Stimulated activated CD4-positive, alpha-beta T cell treated with anti-CD3 and anti-CD28 coated beads, TNF-alpha, amount 100 ng/mL, for 4 hours (primary cell): Measurements from ENCODE around the gene PLTP.
"Not testable (repeated sequence)": the region's sequence is repeated elsewhere in the genome, so short reads cannot be mapped to it uniquely, and the experiment has no call there.

Experiments used
- DNase-seq, 3 experiments: peaks; one replicate each; pipeline ENCODE4 v3.0.0-alpha.2; 2020; ENCODE audit warnings: low read depth in 3 of 3

PLTP gene, protein sequence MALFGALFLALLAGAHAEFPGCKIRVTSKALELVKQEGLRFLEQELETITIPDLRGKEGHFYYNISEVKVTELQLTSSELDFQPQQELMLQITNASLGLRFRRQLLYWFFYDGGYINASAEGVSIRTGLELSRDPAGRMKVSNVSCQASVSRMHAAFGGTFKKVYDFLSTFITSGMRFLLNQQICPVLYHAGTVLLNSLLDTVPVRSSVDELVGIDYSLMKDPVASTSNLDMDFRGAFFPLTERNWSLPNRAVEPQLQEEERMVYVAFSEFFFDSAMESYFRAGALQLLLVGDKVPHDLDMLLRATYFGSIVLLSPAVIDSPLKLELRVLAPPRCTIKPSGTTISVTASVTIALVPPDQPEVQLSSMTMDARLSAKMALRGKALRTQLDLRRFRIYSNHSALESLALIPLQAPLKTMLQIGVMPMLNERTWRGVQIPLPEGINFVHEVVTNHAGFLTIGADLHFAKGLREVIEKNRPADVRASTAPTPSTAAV

DNA sequence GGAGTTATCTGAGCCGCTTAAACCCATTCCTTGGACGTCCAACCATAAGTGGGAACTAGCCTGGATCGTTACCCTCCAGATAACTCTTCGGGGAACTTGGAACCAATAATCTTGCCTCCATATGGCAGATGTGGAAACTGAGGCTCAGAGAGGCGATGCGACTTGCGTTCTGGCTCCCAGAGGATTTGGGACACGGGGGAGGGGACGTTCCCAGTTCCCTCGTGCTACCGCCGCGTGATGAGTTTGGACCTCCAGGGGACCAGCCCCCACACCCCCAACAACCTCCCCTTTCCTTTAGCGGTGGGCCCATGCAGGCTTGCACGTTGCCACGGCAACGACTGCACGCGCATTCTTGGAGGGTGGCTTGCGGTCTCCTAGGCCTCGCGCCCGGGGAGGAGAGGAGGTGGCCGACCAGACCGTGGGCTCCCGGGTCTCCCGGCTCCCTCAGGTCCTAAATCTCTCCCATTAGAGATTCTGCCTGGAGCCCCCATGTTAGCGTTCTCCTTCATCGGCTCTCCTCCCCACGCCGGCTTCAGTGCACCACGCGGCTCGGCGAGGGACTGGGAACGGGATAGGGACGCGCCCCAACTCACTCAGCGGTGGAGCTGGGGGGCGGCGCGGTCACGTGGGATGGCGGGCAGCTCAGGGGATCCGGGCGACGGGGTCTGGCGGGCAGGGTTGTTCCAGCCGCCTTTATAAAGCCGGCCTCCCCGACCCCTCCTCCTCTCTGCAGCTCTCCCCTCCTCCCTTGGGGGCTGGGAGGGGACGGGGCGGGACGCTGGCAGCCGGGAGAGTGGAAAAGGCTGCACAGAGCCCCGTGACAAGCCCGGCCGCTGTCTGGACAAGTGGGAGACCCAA, at the start of gene PLTP:
Gene PLTP, minus strand, starts transcription at position 670 of the 858 bp plus-strand sequence. CDS start 703 bp downstream, outside the sequence.
- no peak for DNase-seq

DNA sequence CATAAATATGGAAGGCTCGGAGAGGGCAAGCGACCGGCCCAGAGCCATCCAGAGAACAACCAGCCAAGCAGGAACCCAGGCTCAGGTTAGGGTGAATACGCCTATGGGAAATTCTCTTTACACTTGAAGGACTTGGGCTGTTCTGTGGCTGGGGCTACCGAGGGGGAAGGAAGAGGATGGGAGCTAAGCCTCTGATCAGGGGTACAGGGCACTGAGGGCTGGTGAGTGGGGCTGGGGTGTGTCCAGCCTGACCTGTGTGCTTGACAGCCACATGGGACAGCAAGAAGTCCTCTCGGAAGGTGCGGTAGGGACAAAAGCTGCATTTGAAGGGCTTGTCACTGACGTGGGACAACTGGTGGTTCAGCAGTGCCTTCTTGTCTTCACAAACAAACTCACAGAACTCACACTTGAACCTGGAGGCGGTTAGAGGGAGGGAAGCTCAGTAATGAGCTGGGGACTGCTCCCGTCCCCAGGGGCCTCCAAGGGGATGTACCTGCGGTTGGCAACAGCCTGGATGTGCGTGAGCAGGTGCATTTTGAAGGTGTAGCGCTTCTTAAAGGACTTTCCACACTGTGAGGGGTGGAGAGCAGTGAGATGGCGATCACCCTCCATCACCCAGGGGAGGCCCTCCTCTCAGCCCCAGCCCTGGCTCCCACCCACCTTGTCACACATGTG, 48.1 kb upstream of the PLTP start:
- DNase-seq = no peak

DNA sequence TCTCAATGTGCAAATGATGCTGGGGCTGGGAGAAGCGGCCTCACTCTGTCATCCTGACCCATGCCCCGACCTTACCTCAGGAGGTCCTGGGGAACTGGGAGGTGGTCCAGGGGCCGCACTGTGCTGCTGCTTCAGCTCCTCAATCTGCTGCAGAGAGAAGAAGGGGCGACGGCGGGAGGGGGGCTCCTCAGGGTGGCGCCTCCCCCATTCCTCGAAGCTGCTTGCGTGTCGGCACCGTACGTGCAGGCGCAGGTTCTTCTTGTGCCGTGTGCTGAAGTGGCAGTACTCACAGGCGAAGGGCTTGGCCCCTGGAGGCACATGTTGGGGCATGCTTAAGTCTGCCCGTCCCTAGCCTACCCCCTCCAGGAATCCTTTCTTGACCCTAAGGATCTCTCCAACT, 47.2 kb upstream of the PLTP start:
- no peak for DNase-seq

DNA sequence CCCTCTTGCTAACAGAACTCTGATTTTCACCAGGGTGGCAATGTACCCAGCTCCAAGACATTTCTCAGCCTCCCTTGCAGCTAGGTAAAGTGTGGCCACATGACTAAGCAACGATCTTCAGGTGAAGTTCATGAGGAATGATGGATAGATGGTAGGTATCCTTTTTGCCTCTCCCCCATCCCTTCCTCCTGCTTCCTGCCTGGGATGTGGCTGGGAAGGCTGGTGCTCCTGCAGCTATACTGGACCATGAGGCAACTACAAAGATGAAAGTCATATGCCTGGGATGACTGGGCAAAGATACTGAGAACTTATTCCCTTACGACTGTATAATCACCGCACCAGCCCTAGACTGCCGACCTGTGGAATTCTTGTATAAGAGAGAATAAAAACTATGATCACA, 46.6 kb upstream of the PLTP start:
- no peak for DNase-seq

- no peak for DNase-seq
Measured at GRCh38 chr20:45957021-45957941, 45.3 kb upstream of the PLTP start.

DNA sequence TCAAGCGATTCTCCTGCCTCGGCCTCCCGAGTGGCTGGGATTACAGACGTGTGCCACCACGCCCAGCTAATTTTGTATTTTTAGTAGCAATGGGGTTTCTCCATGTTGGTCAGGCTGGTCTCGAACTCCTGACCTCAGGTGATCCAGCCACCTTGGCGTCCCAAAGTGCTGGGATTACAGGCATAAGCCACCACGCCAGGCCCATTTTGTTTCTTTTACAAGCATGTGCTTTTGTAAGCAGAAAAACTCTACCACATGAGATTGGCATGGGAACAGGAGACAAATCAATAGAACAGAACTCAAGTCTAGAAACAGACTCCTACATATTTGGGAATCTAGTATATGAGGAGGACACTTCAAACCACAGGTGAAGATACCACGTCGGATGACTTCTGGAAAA, 44.4 kb upstream of the PLTP start:
- not testable (repeated sequence) for DNase-seq

DNA sequence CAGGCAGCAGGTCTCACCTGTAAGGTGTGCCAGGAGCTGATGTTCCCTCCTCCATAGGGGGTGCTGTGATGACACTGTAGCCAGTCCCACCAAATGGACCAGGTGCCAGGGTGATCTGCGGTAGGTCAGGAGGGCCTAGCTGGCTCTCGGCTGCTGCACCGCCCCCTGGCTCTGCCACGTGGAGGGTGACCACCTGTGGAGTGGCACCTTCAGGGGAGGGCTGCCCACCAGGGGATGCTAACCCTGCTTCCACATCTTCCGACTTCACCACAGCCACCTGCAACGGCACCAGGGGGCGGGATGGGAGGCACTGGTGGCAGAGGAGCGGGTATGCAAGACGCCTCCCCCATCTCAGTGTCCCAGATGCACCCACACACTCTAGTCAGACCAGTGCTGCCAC, 41.7 kb upstream of the PLTP start:
- DNase-seq = no peak

DNA sequence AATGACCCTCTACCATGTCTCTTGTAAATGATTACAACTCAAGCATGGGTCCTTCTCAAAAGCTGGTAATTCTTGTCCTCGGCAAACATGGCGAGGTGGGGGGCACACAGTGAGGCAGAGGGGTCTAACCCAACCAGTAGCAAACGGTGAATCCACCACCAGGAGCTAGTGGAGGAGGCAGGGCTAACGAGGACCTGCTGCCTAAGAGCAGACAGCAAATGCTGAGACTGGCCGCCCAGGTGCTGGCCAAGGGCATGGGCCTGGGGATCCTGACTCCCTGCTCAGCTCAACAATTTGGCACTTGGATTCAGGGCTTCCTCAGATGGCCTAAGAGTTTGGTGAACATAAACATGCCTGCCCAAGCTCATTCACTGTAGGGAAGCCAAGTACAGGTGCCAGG, 40.9 kb upstream of the PLTP start:
- no peak for DNase-seq

DNA sequence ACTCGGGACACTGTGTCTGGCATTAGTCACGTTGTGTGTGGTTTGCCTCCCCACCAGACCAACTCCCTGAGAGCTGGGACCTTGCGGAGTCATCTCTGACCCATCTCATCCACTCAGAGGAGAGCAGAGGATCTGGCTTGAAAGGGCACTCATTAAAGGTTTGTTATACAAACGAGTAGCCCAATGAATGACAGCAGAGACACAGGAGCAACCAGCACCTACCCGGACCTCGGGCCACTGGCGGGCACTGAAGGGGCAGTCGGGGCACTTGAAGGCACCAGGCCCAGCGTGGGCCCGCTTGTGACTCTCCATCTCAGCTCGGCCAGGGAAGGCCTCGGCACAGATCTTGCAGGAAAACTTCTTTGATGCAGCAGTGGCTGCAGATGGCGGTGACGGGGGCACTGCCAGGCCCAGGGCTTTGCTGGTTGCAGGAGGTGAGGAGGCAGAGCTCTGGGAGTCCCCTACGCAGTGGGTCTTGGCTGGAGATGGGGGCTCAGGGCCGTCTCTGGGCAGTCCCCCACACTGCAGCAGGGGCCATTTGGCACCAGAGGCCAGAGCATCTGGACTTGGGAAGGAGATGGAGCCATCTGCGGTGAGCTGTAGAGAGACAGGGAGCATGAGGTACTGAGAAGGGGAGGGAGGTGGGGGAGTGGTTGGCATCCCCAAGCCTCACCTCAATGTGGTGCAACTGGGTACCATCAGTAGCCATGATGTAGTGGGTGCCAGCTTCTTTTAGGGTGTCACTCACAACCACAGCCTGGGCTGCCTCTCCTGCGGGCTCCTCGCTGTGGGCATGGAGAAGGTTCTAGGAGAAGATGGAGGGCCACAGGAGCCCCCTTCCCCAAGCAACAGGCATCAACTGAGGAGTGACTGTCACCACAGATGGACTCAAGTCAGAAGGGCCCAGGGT, 40.2 kb upstream of the PLTP start:
- DNase-seq = no peak

DNA sequence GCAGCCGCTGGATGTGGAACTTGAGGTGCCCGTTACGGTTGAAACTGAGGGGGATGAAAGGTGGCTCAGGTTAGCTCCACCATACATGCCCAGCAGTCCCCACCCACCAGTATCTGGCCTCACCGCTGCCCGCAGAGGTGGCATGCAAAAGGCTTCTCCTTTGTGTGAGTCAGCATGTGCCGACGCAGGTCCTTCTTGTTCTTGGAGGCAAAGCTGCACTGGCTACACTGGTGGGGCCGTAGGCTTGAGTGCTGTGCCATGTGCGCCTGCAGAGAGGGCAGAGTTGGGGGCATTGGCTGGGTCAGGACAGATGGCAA, 38.3 kb upstream of the PLTP start:
- DNase-seq = no peak

DNA sequence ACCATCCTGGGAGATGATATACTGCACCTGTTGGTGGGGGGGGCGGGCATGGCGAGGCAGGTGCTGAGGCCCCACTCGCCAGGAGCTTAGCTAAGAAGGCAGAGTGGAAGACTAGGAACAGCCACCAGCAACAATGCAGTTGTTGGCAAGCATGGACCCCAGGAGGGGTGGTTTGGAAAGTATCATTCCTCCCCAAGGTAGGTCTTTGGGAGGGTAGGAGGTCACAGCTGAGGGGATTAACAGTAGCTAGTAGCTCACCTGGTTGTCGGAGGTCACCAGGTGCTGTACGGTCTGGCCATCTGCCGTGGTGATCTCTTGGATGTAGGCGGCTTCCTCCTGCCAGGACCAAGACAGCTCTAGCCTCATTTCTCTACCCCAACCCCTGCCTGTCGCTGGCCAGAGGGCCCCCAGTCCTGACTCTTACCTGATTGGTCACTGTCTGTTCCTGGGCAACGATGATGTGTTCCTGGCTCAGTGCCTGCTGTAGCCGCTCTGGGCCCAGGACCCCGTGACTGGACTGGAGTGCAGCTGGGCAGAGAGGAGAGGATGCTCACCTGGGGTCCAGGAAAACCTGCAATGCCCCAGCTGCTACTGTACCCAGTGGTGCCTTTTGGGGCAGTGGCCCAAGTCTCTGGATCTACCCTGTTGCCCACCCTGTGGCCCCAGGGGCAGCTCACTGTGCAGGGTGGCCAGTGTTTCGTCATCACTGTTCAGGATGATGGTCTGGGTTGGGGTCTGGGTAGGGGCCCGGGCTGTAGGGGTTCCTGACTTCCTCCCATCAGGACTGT, 37.8 kb upstream of the PLTP start:
- DNase-seq = no peak

GRCh38 chr20:45948742-45949541, 37.0 kb upstream of the PLTP start:
- no peak for DNase-seq

DNA sequence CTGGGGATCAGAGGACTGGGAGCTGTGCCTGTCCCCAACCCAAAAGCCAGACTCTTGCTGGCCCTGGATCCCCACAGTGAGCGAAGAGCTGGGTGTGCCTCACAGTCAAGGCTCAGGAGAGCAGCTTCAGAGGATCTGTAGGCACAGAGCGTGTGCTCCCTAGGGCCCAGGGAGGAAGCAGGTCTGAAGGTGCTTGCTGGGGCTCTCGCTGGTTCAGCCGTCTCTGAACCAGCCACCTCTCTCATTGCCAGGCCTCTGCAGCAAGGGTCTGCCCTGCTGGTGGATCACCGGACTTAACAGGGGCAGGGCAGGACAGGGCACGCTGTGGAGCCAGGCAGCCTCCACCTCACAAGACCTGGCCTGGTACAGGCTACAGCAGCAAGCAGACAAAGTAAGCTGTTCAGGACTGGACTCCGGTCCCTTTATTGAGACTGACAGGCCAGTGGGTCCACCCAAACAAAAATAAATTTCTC, 36.3 kb upstream of the PLTP start:
- no peak for DNase-seq

- DNase-seq = no peak
Measured at GRCh38 chr20:45947110-45947866, 35.3 kb upstream of the PLTP start.

DNA sequence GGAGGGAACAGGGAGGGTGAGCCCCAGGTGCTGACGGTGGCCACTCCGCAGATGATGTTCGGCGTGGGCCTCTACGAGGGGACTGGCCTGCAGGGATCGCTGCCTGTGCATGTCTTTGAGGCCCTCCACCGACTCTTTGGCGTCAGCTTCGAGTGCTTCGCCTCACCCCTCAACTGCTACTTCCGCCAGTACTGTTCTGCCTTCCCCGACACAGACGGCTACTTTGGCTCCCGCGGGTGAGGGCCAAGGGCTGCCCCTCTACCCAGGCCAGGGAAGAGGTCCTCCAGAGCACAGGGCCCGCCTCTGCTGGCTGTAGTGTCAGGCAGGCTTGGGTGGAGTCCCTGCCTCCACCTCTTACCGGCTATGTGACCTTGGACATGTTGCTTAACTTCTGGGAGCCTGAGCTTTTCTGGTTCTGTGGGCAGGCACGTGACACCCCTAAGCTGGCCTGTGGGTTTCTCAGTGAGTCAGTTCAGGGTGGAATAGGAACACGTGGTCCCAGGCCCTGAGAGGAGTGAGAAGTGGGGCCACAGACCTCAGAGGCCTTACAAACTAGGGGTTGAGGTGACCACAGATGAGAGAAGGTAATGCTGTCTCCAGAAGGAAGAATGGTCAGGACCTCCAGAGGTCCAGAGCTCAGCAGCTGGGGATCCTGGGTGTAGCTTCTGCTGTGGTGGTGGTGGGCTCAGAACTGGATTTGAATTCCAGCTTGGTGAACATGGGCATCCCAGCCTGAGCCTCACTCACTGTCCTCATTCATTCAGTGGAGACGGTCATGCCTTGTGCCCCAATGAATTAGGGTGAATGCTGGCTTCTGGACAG, 34.4 kb upstream of the PLTP start:
- no peak for DNase-seq

DNA sequence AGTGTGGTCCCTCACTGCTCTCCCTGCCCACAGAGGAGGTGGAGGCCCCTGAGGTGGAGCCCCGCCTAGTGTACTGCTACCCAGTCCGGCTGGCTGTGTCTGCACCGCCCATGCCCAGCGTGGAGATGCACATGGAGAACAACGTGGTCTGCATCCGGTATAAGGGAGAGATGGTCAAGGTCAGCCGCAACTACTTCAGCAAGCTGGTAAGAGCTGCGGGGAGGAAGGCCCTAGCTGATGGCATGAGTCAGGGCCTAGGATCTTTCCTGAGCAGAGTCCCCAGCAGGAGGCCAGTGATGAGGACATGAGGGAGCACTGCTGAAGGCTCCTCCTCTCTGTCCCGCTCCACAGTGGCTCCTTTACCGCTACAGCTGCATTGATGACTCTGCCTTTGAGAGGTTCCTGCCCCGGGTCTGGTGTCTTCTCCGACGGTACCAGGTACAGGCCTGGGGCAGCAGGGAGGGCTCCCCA, 33.8 kb upstream of the PLTP start:
- DNase-seq = no peak
